Measurements from ENCODE around the gene HTR6. TPM values are rescaled to one million over a fixed set of nuclear protein-coding genes. Genes with fewer than 3 reads are reported as not detected.

The HTR6 gene
- total RNA-seq, 1 donor from 2014 or later, result not detected

DNA sequence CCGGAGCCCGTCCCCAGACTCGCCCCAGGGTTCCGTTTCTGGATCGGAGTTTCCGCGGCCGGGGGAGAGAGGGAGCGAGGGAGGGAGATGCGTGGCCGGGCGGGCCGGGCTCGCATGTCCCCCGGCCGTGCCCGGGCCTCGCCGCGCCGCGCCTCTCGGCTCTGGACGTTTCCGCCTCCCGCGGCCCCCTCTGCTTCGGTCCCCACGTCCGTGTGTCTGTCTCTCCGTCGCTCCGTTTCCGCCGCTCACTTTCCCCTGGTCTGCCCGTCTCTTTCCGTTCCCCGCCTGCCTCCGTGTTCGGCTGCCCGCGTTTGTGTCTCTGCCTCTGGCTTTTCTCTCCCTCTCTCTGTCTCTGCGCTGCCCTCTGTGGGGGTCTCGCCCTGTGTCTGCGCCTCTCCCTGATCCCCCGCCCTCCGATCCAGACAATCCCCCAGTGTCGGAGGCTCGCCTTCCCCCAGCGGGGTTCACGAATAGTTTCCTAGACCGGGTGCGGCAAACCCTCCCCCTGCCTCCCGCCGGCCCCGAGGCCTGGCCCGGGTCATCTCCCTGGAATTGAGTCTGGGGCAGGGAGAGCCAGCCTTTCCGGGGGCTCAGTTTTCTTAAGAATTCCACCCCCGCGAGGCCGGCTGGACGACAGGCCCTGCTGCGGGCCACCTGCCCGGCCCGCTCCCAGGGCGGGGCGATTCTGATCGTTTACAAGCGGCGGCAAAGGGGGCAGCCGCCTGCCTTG is 19.8 kb upstream of the HTR6 start:
- Histone ChIP-seq H3K27me3 (peaks cover 17% of the 10 kb centered on the region), H3K27ac (peak overlapping the region; percentile 84), H3K4me1 (peaks cover 11% of the 10 kb centered on the region), H3K36me3 (no peaks in the 10 kb centered on the region), H3K4me3 (peak overlapping the region; percentile 66), H3K9me3 (no peaks in the 10 kb centered on the region)
- DNase-seq (no peak), ATAC-seq (peak; percentile 30)
- intact Hi-C loops (cut with DNase I), result no loop called here
- TF ChIP-seq, protein P1, sequence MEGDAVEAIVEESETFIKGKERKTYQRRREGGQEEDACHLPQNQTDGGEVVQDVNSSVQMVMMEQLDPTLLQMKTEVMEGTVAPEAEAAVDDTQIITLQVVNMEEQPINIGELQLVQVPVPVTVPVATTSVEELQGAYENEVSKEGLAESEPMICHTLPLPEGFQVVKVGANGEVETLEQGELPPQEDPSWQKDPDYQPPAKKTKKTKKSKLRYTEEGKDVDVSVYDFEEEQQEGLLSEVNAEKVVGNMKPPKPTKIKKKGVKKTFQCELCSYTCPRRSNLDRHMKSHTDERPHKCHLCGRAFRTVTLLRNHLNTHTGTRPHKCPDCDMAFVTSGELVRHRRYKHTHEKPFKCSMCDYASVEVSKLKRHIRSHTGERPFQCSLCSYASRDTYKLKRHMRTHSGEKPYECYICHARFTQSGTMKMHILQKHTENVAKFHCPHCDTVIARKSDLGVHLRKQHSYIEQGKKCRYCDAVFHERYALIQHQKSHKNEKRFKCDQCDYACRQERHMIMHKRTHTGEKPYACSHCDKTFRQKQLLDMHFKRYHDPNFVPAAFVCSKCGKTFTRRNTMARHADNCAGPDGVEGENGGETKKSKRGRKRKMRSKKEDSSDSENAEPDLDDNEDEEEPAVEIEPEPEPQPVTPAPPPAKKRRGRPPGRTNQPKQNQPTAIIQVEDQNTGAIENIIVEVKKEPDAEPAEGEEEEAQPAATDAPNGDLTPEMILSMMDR (IDR thresholded peaks at IDR 0.05), result no peak

DNA sequence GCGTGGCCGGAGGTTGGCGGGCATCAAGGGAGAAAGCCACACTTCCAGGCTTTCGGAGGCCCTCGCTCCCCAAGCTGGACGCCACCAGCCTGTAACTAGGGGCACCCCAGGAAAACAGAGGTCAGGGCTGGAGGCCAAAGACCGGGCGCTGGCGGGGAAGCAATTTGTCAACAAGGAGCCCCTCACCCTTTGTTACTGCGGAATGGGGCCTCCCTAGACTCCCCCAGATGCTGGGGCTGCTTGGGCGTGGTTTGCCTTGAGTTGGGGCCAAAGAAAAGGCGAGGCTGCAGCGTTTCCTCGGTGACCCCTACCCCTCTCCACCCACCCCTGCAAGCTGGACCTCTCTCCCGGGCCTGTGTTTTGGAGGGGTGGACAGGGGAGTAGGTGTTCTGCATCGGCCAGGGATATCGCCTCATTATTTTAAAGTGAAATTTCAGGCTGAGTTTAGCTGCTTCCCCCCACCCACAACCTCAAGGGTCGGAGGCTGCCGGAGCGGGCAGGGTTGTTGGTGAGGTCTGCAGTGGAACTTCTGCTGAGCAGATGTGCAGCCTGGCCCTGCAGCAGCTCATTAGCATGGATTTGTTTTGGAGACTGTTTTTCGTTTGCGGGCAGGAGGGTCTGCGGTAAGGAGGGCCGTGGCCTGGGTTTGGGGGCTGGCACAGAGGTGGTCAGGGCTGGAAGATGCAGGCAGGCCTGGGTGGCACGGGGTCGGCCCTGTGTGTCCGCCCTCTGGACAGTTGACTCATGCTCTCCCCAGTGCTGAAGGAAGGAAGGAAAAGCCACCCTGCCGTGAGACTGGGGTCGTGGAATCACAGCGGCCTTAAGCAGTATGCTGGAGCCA is 19.0 kb upstream of the HTR6 start:
- intact Hi-C loops (cut with DNase I), result no loop called here
- no peak for ATAC-seq

DNA sequence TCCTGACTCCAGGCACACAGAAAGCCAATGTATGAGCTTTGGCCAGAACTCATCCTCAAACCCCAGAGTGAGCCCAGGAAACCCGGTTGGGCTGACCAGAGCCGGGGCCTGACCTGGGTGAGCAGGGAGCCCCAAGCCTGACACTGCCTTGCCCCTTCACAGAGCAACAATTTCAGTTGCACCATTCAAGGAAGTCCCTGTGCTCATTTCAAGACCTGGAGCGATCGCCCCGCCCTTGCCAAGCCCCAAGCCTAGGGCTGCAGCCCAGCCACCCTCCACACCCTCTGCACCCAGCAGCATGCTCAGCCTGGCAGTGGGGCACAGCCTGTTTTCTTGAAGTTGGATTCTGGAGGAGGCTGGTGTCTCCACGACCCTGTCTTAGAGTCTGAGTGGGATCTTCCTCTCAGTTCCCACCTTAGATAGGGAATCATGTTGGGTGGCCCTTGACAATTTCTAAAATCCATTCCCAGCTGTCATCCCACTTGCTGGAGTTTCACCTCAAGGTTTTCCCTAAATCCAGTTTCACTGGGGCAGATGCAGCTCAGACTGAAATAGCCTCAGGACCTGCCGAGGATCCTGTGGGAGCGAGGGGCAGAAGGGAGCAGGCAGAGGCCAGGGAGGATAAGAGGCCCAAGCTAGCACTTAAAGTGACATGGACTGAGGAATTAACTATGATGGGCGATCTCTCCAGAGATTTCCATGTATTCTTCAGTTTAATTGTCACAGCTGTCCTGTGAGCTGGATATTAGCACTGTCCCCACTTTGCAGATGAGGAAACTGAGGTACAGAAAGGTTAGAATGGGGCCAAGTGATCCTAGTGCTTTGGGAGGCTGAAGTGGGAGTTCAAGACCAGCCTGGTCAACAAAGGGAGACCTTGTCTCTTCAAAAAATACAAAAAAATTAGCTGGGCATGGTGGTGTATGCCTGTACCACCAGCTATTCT is 18.0 kb upstream of the HTR6 start:
- H3K4me3 ChIP-seq, result peak overlapping the region; percentile 66
- H3K9me3 ChIP-seq, result no peaks in the 10 kb centered on the region
- DNase-seq (no peak), ATAC-seq (peak; percentile 19)
- TF ChIP-seq, protein P1 (IDR thresholded peaks at IDR 0.05), result no peak
- peaks cover 20% of the 10 kb centered on the region for H3K4me1 ChIP-seq
- peaks cover 15% of the 10 kb centered on the region for H3K27me3 ChIP-seq
- H3K27ac ChIP-seq, result peak overlapping the region; percentile 84
- intact Hi-C loops (cut with DNase I), result no loop called here
- no peaks in the 10 kb centered on the region for H3K36me3 ChIP-seq

More for the DNA sequence above, 19.0 kb upstream of the HTR6 start:
- H3K4me3 ChIP-seq, result peak overlapping the region; percentile 66
- peaks cover 17% of the 10 kb centered on the region for H3K27me3 ChIP-seq
- DNase-seq, result peak; percentile 62
- H3K9me3 ChIP-seq, result no peaks in the 10 kb centered on the region
- H3K4me1 ChIP-seq, result peaks cover 15% of the 10 kb centered on the region
- H3K27ac ChIP-seq, result peak overlapping the region; percentile 84
- TF ChIP-seq, protein P1 (IDR thresholded peaks at IDR 0.05), result no peak
- H3K36me3 ChIP-seq, result no peaks in the 10 kb centered on the region

DNA sequence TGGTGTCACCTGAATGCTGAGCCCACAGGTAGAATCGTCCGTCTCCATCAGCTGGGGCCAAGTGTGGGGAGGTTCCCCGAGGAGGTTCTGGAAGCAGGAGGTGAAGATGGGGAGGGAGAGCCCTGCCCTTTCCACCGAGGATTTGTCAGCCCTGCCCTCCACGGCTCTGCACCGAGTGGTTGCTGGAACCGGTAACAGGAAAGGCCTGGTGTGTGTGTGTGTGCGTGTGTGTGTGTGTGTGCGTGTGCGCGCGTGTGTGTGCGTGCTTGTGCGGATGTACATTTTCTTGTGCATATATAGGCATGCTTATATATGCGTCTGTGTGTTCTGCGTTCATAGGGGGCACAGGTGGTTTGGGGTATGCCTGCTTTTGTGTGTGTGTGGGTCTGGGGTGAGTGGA is 17.0 kb upstream of the HTR6 start:
- no peak overlapping the region for H3K27ac ChIP-seq
- TF ChIP-seq, protein P1 (IDR thresholded peaks at IDR 0.05), result no peak
- ATAC-seq (no peak), DNase-seq (no peak)
- peak overlapping the region; percentile 66 for H3K4me3 ChIP-seq
- H3K9me3 ChIP-seq, result no peaks in the 10 kb centered on the region
- H3K27me3 ChIP-seq, result peaks cover 5% of the 10 kb centered on the region
- intact Hi-C loops (cut with DNase I), result no loop called here
- H3K36me3 ChIP-seq, result no peaks in the 10 kb centered on the region
- H3K4me1 ChIP-seq, result peaks cover 29% of the 10 kb centered on the region

DNA sequence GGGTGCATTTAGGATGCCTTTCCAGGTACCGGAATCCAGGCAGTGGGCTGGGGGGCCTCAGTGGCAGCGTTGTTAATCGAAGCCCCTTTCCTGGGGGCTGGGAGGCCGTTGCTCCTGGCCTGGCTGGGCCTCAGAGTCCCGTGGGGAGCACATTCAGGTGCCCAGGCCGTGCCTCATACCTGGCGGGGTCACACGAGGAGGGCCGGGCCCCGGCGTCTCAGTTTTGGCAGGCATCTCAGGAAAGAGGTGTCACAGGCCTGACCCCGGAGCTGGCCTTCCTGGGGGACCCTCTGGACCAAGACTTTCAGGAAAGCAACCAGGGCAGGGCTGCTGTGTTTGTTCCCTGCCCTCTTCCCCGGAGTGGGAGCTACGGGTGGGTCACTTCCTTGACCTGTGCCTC is 16.4 kb upstream of the HTR6 start:
- H3K27me3 ChIP-seq, result no peaks in the 10 kb centered on the region
- intact Hi-C loops (cut with DNase I), result no loop called here
- H3K27ac ChIP-seq, result peak overlapping the region; percentile 36
- TF ChIP-seq, protein P1 (IDR thresholded peaks at IDR 0.05), result no peak
- H3K4me1 ChIP-seq, result peaks cover 29% of the 10 kb centered on the region
- DNase-seq, result no peak
- H3K36me3 ChIP-seq, result no peaks in the 10 kb centered on the region
- H3K4me3 ChIP-seq, result peak overlapping the region; percentile 30
- H3K9me3 ChIP-seq, result no peaks in the 10 kb centered on the region
- no peak for ATAC-seq
